H1 (cell line): Measurements from ENCODE around the gene PTTG2. TPM values are rescaled to one million over a fixed set of nuclear protein-coding genes. Genes with fewer than 3 reads are reported as not detected.

Experiments
- CTCF ChIA-PET: fragments of 300-600 bp; sonication (Branson Sonifier 250); formaldehyde crosslinking; loops from one replicate; lab custom pipeline; 2021; ENCODE audit not compliant: partially characterized antibody; lab: Charles Lee
- POLR2A ChIA-PET: fragments of 300-600 bp; sonication (Branson Sonifier 250); formaldehyde crosslinking; loops from one replicate; lab custom pipeline; 2021; ENCODE audit warnings: inconsistent platforms; ENCODE audit not compliant: partially characterized antibody; lab: Charles Lee
- DNase-seq, 2 experiments: peaks; one replicate each; pipeline versions ENCODE4 v3.0.0 to v3.0.0-alpha.2; 2010 to 2022; ENCODE audit warnings: low spot score in 2 of 2, low read depth in 1 of 2, mixed read lengths in 1 of 2
- FAIRE-seq: peaks from 2 replicates; lab custom pipeline; 2011; peaks lifted over from hg19 to GRCh38; lab: Jason Lieb, UNC
- H2AFZ ChIP-seq: 2 replicates; pipeline ENCODE4 v1.8.1; 2012; ENCODE audit warnings: low read length, inconsistent platforms
- H2AK5ac ChIP-seq: 2 replicates; pipeline ENCODE4 v1.6.1; 2013; ENCODE audit warnings: low read depth, low read length
- H2BK120ac ChIP-seq: replicated peaks from 2 replicates; pipeline ENCODE3; 2013; ENCODE audit warnings: low read depth, low read length, inconsistent platforms
- H2BK12ac ChIP-seq: 2 replicates; pipeline ENCODE4 v1.6.1; 2013; ENCODE audit warnings: low read depth, low read length
- H2BK15ac ChIP-seq: 2 replicates; pipeline ENCODE4 v1.6.1; 2013; ENCODE audit warnings: low read length
- H2BK20ac ChIP-seq: 2 replicates; pipeline ENCODE4 v1.6.1; 2013; ENCODE audit warnings: low read length
- H2BK5ac ChIP-seq: 2 replicates; pipeline ENCODE4 v1.6.1; 2013; ENCODE audit warnings: low read depth, low read length
- H3K14ac ChIP-seq: 2 replicates; pipeline ENCODE4 v1.6.1; 2013; ENCODE audit warnings: inconsistent platforms; ENCODE audit not compliant: insufficient read length
- H3K18ac ChIP-seq: 2 replicates; pipeline ENCODE4 v1.6.1; 2013; ENCODE audit warnings: low read length; ENCODE audit errors: extremely low read depth
- H3K23ac ChIP-seq: 2 replicates; pipeline ENCODE4 v1.6.1; 2013; ENCODE audit warnings: inconsistent platforms; ENCODE audit not compliant: insufficient read length
- H3K23me2 ChIP-seq: 2 replicates; pipeline ENCODE4 v1.6.1; 2013; ENCODE audit warnings: low read depth, low read length
- H3K27ac ChIP-seq: 2 replicates; pipeline ENCODE4 v1.6.1; 2011; ENCODE audit warnings: low read depth, low read length, inconsistent platforms
- H3K27me3 ChIP-seq, 4 experiments: replicated peaks in 1 of 4; 1 replicate in 1 of 4; 2 replicates in 3 of 4; pipeline versions ENCODE4 v1.6.1 to v1.8.1; 2011 to 2013; ENCODE audit warnings: low read length in 3 of 4, mild to moderate bottlenecking in 3 of 4, inconsistent platforms in 2 of 4, mixed read lengths in 2 of 4, moderate library complexity in 1 of 4; ENCODE audit not compliant: control insufficient read depth in 3 of 4, insufficient read depth in 3 of 4; ENCODE audit errors: extremely low read depth in 1 of 4
- H3K36me3 ChIP-seq, 4 experiments: 2 replicates each; pipeline versions ENCODE4 v1.6.1 to v1.8.1; 2011 to 2013; ENCODE audit warnings: mild to moderate bottlenecking in 4 of 4, low read length in 3 of 4, moderate library complexity in 2 of 4, control low read depth in 1 of 4, inconsistent platforms in 1 of 4; ENCODE audit not compliant: insufficient read depth in 4 of 4, control insufficient read depth in 2 of 4
- H3K4ac ChIP-seq: replicated peaks from 2 replicates; pipeline ENCODE3; 2013; ENCODE audit warnings: low read length, low read depth, mixed read lengths, inconsistent platforms; ENCODE audit not compliant: insufficient read length
- H3K4me1 ChIP-seq, 4 experiments: replicated peaks in 1 of 4; 1 replicate in 1 of 4; 2 replicates in 3 of 4; pipeline versions ENCODE4 v1.6.1 to v1.8.1; 2011 to 2013; ENCODE audit warnings: low read length in 3 of 4, inconsistent platforms in 2 of 4, mixed read lengths in 1 of 4; ENCODE audit not compliant: insufficient read depth in 4 of 4, control insufficient read depth in 3 of 4
- H3K4me2 ChIP-seq, 2 experiments: 2 replicates each; pipeline versions ENCODE4 v1.6.1 to v1.8.1; 2011 to 2013; ENCODE audit warnings: low read depth in 2 of 2, low read length in 2 of 2, control low read depth in 1 of 2, inconsistent platforms in 1 of 2, mild to moderate bottlenecking in 1 of 2; ENCODE audit not compliant: insufficient read depth in 1 of 2
- H3K4me3 ChIP-seq, 4 experiments: fragments of 200-600, 300-600 bp in 1 of 4; sonication (generic), shearing (Covaris generic), sonication (Bioruptor Twin) in 1 of 4; 2 replicates each; pipeline versions ENCODE4 v1.5.1 to v1.8.1; 2011 to 2016; ENCODE audit warnings: low read length in 4 of 4, low read depth in 3 of 4, control low read depth in 2 of 4, inconsistent platforms in 2 of 4, mild to moderate bottlenecking in 2 of 4, mixed read lengths in 1 of 4, moderate library complexity in 1 of 4; ENCODE audit not compliant: insufficient read depth in 2 of 4; ENCODE audit errors: extremely low read depth in 1 of 4
- H3K56ac ChIP-seq: replicated peaks from 2 replicates; pipeline ENCODE3; 2013; ENCODE audit warnings: low read depth, mild to moderate bottlenecking, mixed read lengths, low read length, inconsistent platforms; ENCODE audit not compliant: insufficient read length
- H3K79me1 ChIP-seq: 2 replicates; pipeline ENCODE4 v1.6.1; 2013; ENCODE audit warnings: low read depth, low read length, control low read depth
- H3K79me2 ChIP-seq, 2 experiments: 2 replicates each; pipeline versions ENCODE4 v1.6.1 to v1.8.1; 2012 to 2013; ENCODE audit warnings: low read length in 2 of 2, mild to moderate bottlenecking in 2 of 2, inconsistent platforms in 1 of 2; ENCODE audit not compliant: insufficient read depth in 2 of 2, control insufficient read depth in 1 of 2
- H3K9ac ChIP-seq, 4 experiments: replicated peaks in 1 of 4; 1 replicate in 1 of 4; 2 replicates in 3 of 4; pipeline versions ENCODE4 v1.6.1 to v1.8.1; 2011 to 2013; ENCODE audit warnings: low read depth in 3 of 4, low read length in 3 of 4, control low read depth in 2 of 4, mild to moderate bottlenecking in 2 of 4, moderate library complexity in 2 of 4, inconsistent platforms in 1 of 4; ENCODE audit errors: extremely low read depth in 1 of 4
- H3K9me3 ChIP-seq, 2 experiments: 2 replicates each; pipeline versions ENCODE4 v1.6.1 to v1.8.1; 2012 to 2013; ENCODE audit warnings: mild to moderate bottlenecking in 2 of 2, moderate library complexity in 2 of 2, control low read depth in 1 of 2, inconsistent platforms in 1 of 2, low read depth in 1 of 2, low read length in 1 of 2, mixed read lengths in 1 of 2; ENCODE audit not compliant: insufficient read depth in 2 of 2
- H4K20me1 ChIP-seq, 2 experiments: replicated peaks in 1 of 2; 2 replicates each; pipeline versions ENCODE3 to v1.8.1; 2011 to 2013; ENCODE audit warnings: inconsistent platforms in 2 of 2, low read length in 2 of 2, mild to moderate bottlenecking in 1 of 2; ENCODE audit not compliant: insufficient read depth in 2 of 2, control insufficient read depth in 1 of 2
- H4K5ac ChIP-seq: 2 replicates; pipeline ENCODE4 v1.6.1; 2013; ENCODE audit warnings: low read length, low read depth, mixed read lengths, inconsistent platforms; ENCODE audit not compliant: insufficient read length
- H4K8ac ChIP-seq: 2 replicates; pipeline ENCODE4 v1.8.0; 2013; ENCODE audit warnings: mild to moderate bottlenecking, moderate library complexity, low read length, inconsistent platforms; ENCODE audit not compliant: insufficient read depth; ENCODE audit errors: extremely low read depth
- H4K91ac ChIP-seq: replicated peaks from 2 replicates; pipeline ENCODE3; 2013; ENCODE audit warnings: low read length, mixed read lengths, inconsistent platforms; ENCODE audit not compliant: insufficient read length
- ATF2 ChIP-seq: IDR thresholded peaks from 2 replicates; pipeline ENCODE4 v1.6.1; 2012; ENCODE audit warnings: low read length, inconsistent platforms
- ATF3 ChIP-seq: IDR thresholded peaks from 2 replicates; pipeline ENCODE4 v1.6.1; 2011; ENCODE audit warnings: low read depth, mild to moderate bottlenecking, low read length; ENCODE audit not compliant: insufficient read depth
- BACH1 ChIP-seq: IDR thresholded peaks from 2 replicates; pipeline ENCODE4 v1.6.1; 2012; ENCODE audit warnings: low read length, improper control_type of control experiment
- BCL11A ChIP-seq, 2 experiments: IDR thresholded peaks; one replicate each; pipeline ENCODE4 v1.6.1; 2011; ENCODE audit warnings: low read depth in 2 of 2, low read length in 2 of 2, mild to moderate bottlenecking in 2 of 2
- PHF8 ChIP-seq: fragments of 200-600 bp; sonication (generic); conservative IDR thresholded peaks from 2 replicates; pipeline ENCODE4 v1.7.1; 2012; ENCODE audit warnings: low read depth, mild to moderate bottlenecking, inconsistent platforms, low read length, moderate library complexity
- RFX5 ChIP-seq: IDR thresholded peaks from 2 replicates; pipeline ENCODE4 v1.6.1; 2011; ENCODE audit warnings: low read depth, low read length, improper control_type of control experiment, borderline replicate concordance
- SIRT6 ChIP-seq: IDR thresholded peaks from one replicate; pipeline ENCODE4 v1.7.1; 2012; ENCODE audit warnings: low read length, inconsistent platforms
- SP1 ChIP-seq: IDR thresholded peaks from 2 replicates; pipeline ENCODE4 v1.6.1; 2011; ENCODE audit warnings: low read depth, low read length
- TBP ChIP-seq: IDR thresholded peaks from 2 replicates; pipeline ENCODE4 v1.6.1; 2011; ENCODE audit warnings: low read depth, low read length, improper control_type of control experiment
- WGBS, 2 experiments: shearing (Covaris generic) in 1 of 2; methylation state at CpG; one replicate each; pipeline versions ENCODE4 v1.1.6 to v1.1.7; 2013 to 2015; ENCODE audit warnings: low lambda C conversion rate in 2 of 2, mixed read lengths in 2 of 2, inconsistent platforms in 1 of 2, low coverage in 1 of 2, missing lambda C conversion rate in 1 of 2; ENCODE audit not compliant: insufficient replicate concordance in 2 of 2, insufficient coverage in 1 of 2, insufficient read length in 1 of 2; ENCODE audit errors: extremely low coverage in 1 of 2, missing lambda C conversion rate in 1 of 2; 5-methylcytosine and 5-hydroxymethylcytosine counted together
- polyA plus RNA-seq, 7 experiments: library from polyadenylated mRNA; depleted of rRNA in 3 of 7; stranded (reverse) in 5 of 7; unstranded in 2 of 7; fragments of >200 nt in 5 of 7; fragments of 200-250 nt in 2 of 7; gene quantifications; 1 replicate in 5 of 7; 2 replicates in 1 of 7; 4 replicates in 1 of 7; pipeline versions ENCODE4 v1.2.1 to v1.2.3, GENCODE V29; 2011 to 2013; ENCODE audit warnings: missing spikeins in 2 of 7, mixed read lengths in 2 of 7
- total RNA-seq: library from RNA; stranded (reverse); fragmentation: NEBNext Ultra II Directional; extraction: Animal tissue kit (Norgen Biotek cat#: 25700); gene quantifications from 2 replicates; pipeline ENCODE4 v1.2.1, GENCODE V29; 2021

PTTG2 gene
- total and polyA plus RNA-seq, 2 of the 8 experiments (the other 6 are each of a cell fraction or from before 2014, with no cell fraction given) = not detected

GRCh38 chr4:37998226-37998625, 38.0 kb downstream of the PTTG2 start:
- H3K23me2 ChIP-seq = no peaks in the 10 kb centered on the region
- no peak overlapping the region for H3K4ac ChIP-seq
- H3K79me2 ChIP-seq = peaks cover 0 to 59% of the 10 kb centered on the region in 2 experiments; a peak in 2 of 4 replicates
- no peak for FAIRE-seq
- H3K4me3 ChIP-seq = no peak overlapping the region
- peaks cover 0 to 2% of the 10 kb centered on the region in 2 experiments for H4K20me1 ChIP-seq
- no peak overlapping the region for H3K14ac ChIP-seq
- H4K8ac ChIP-seq = no peak overlapping the region
- H3K27me3 ChIP-seq = no peaks in the 10 kb centered on the region
- no peak overlapping the region for H4K91ac ChIP-seq
- no peak overlapping the region for H2BK15ac ChIP-seq
- H2BK120ac ChIP-seq = no peak overlapping the region
- WGBS, 2 experiments = 81% methylated on average over 9 of the region's 9 CpGs; no CpG with 5 or more reads in 1 of the 2 experiments
- H3K27ac ChIP-seq = no peak overlapping the region
- H3K79me1 ChIP-seq = peaks cover 11% of the 10 kb centered on the region
- no peak overlapping the region for H3K4me2 ChIP-seq
- H2BK5ac ChIP-seq = no peak overlapping the region
- TF ChIP-seq BACH1 (no peak), PHF8 (no peak), ATF2 (no peak), BCL11A (IDR thresholded peaks at IDR 0.05; ENCODE audit: low read depth in 2 of 2, low read length in 2 of 2) (no peak), RFX5 (no peak), SP1 (no peak), TBP (no peak), ATF3 (no peak), SIRT6 (no peak)
- TF ChIP-seq, all 59 proteins: peak for 0
- CTCF ChIA-PET = interaction anchor here (0.6 to 1.2 kb wide), 2 partner anchors 15 to 736 kb away, joined by 3 read pairs; no protein-coding TSS in a partner anchor
- no peak overlapping the region for H2BK20ac ChIP-seq
- H3K4me1 ChIP-seq = peaks cover 9 to 30% (median 22%) of the 10 kb centered on the region in 4 experiments; a peak in 6 of 7 replicates
- DNase-seq = no peak
- no peak overlapping the region for H3K9ac ChIP-seq
- no peak overlapping the region; the same call in 1 of the 2 replicates for H2BK12ac ChIP-seq
- no peak overlapping the region for H2AFZ ChIP-seq
- H3K18ac ChIP-seq = no peak overlapping the region
- H4K5ac ChIP-seq = no peak overlapping the region
- 0 out of 2 replicates have a peak overlapping the region, but pooled peaks have one; percentile 47 for H2AK5ac ChIP-seq
- no peaks in the 10 kb centered on the region for H3K36me3 ChIP-seq
- H3K23ac ChIP-seq = no peak overlapping the region
- POLR2A ChIA-PET = interaction anchor here (2.0 kb wide), 1 partner anchor 10 kb away, joined by 5 read pairs; no protein-coding TSS in a partner anchor
- H3K56ac ChIP-seq = no peak overlapping the region
- H3K9me3 ChIP-seq = no peaks in the 10 kb centered on the region
